Measurements from ENCODE around the gene KIAA0040.

Gene KIAA0040

DNA sequence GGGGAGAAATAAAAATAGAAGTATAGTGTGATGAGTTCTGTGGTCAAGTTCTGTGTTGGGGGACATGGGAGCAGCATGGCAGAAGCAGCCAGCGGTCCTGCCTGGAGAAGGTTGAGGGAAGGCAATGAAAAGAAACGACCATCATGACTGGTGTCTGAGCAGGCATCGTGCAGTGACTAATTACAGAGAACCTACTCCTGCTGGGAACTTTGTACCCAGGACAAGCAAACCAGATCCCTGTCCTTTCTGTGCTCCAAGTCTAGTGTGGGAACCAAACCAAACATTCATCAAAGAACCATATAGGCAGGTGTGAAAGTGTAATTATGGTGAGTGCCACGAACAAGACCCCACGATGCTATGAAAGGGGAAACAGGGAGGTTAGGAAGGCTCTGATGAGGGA, 25.8 kb downstream of the KIAA0040 start:
- H3K4me3 ChIP-seq (ENCODE audit: low read length), result no peak overlapping the region
- no peaks in the 10 kb centered on the region for H3K9me3 ChIP-seq (ENCODE audit: control insufficient read depth, low read depth, low read length)
- H3K4me1 ChIP-seq (ENCODE audit: control insufficient read depth, low read depth, low read length), result no peaks in the 10 kb centered on the region
- no peaks in the 10 kb centered on the region for H3K27me3 ChIP-seq (ENCODE audit: control insufficient read depth, insufficient read depth, low read length)
- H3K36me3 ChIP-seq (ENCODE audit: control insufficient read depth, low read depth, low read length), result no peaks in the 10 kb centered on the region
- no peak overlapping the region for H3K27ac ChIP-seq (ENCODE audit: low read length)
- no peak overlapping the region for H3K9ac ChIP-seq (ENCODE audit: low read length)

DNA sequence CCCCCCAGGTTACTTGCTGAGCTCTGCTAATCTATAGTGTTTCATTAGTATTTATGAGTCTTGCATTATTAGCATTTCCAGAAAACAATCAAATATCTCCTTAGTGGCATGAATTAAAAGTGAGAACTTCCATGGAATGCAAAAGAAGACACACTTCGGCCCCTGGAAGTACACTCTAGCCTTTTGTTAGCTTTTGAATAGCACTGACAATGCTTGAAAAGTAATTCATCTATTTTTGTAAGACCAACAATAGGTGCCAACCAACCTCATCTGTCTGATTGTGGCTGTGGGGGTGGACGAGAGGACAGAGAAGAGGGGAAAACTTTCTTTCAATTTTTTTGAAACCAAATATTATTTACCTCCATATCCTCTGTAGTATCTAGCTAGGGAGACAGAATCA, 27.8 kb downstream of the KIAA0040 start:
- Histone ChIP-seq H3K9me3 (ENCODE audit: control insufficient read depth, low read depth, low read length) (no peaks in the 10 kb centered on the region), H3K4me3 (ENCODE audit: low read length) (no peak overlapping the region), H3K36me3 (ENCODE audit: control insufficient read depth, low read depth, low read length) (no peaks in the 10 kb centered on the region), H3K4me1 (ENCODE audit: control insufficient read depth, low read depth, low read length) (no peaks in the 10 kb centered on the region), H3K27me3 (ENCODE audit: control insufficient read depth, insufficient read depth, low read length) (no peaks in the 10 kb centered on the region), H3K9ac (ENCODE audit: low read length) (no peak overlapping the region), H3K27ac (ENCODE audit: low read length) (no peak overlapping the region)

DNA sequence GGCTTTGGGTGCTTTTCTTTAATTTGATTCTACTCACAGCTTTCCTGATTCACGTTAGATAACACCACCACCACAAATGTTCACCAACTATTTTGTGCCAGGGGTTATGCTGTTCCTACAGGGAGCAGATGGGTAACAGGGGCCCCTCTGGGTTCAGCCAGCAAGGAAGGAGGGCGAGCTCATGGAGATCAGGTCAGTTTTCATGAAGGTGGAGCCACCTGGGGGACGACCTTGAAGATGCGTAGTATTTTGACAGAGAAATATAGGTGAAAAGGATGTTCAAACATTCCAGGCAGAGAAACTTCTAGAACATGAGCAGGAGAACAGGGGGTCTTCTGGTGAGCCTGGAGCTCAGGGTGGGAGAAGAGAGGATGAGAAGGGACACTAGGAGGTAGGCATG, 28.9 kb downstream of the KIAA0040 start:
- no peaks in the 10 kb centered on the region for H3K4me1 ChIP-seq (ENCODE audit: control insufficient read depth, low read depth, low read length)
- no peaks in the 10 kb centered on the region for H3K27me3 ChIP-seq (ENCODE audit: control insufficient read depth, insufficient read depth, low read length)
- H3K9me3 ChIP-seq (ENCODE audit: control insufficient read depth, low read depth, low read length), result no peaks in the 10 kb centered on the region
- H3K9ac ChIP-seq (ENCODE audit: low read length), result no peak overlapping the region
- H3K4me3 ChIP-seq (ENCODE audit: low read length), result no peak overlapping the region
- no peak overlapping the region for H3K27ac ChIP-seq (ENCODE audit: low read length)
- H3K36me3 ChIP-seq (ENCODE audit: control insufficient read depth, low read depth, low read length), result no peaks in the 10 kb centered on the region

DNA sequence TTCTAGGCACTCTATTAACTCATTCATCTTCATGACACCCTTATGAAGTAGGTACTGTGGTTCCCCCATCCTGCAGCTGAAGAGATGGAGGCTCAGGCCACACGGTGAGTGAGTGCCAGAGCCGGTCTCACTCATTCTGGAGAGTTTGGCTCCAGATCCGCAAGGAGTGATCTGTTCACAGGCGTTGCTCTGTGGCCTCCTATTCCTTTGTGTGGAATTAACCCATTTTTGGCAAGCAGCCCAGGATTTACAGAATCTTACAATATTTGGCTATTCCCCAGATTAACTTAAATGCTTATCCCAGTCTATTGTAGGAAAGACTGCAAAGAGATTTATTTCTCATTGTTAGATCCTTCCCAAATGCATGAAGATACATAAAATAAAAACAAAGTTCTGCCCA, 29.6 kb downstream of the KIAA0040 start:
- Histone ChIP-seq H3K27ac (ENCODE audit: low read length) (no peak overlapping the region), H3K27me3 (ENCODE audit: control insufficient read depth, insufficient read depth, low read length) (no peaks in the 10 kb centered on the region), H3K9me3 (ENCODE audit: control insufficient read depth, low read depth, low read length) (no peaks in the 10 kb centered on the region), H3K9ac (ENCODE audit: low read length) (no peak overlapping the region), H3K36me3 (ENCODE audit: control insufficient read depth, low read depth, low read length) (no peaks in the 10 kb centered on the region), H3K4me3 (ENCODE audit: low read length) (no peak overlapping the region), H3K4me1 (ENCODE audit: control insufficient read depth, low read depth, low read length) (no peaks in the 10 kb centered on the region)

DNA sequence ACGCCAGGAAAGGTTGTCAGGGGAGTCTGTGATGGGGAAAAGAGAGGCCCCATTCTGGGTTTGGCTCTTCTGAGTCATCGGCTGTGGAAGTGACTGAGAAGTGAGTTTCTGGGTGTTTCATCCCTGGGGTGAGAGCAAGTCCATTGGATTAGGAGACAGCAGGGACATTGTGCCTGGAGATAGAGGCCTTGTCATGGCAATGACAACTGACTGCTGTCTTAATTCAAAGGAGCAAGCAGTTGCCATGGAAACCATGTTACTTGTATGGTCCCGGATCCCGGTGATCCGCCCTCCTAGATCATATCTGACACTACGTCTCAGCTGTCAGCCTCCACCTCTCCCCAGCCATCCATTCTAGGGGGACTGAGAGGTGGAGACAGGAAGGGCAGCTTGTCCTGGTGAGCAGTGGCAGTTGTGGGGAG, 34.4 kb downstream of the KIAA0040 start:
- H3K9ac ChIP-seq (ENCODE audit: low read length), result no peak overlapping the region
- no peaks in the 10 kb centered on the region for H3K36me3 ChIP-seq (ENCODE audit: control insufficient read depth, low read depth, low read length)
- no peaks in the 10 kb centered on the region for H3K4me1 ChIP-seq (ENCODE audit: control insufficient read depth, low read depth, low read length)
- no peak overlapping the region for H3K4me3 ChIP-seq (ENCODE audit: low read length)
- H3K9me3 ChIP-seq (ENCODE audit: control insufficient read depth, low read depth, low read length), result no peaks in the 10 kb centered on the region
- H3K27ac ChIP-seq (ENCODE audit: low read length), result no peak overlapping the region
- no peaks in the 10 kb centered on the region for H3K27me3 ChIP-seq (ENCODE audit: control insufficient read depth, insufficient read depth, low read length)

DNA sequence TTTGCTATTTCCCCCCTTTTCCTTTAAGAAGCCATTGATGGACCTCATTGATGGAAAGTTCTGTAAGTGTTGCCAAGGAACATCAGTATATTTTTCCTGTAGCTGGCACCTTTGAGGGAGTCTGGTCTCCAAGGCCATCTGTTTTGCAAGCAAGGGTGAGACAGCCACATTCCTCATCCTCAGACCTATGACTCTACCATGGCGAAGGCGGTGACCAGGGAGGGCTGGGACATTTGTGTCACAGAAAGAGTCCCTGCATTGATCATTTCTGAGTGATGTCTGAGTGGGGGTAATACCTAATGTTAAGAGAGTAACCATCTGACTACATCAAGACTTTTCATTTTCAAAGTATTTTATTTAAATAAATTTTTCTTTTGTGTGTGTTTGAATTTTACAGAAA, 35.4 kb downstream of the KIAA0040 start:
- no peak overlapping the region for H3K4me3 ChIP-seq (ENCODE audit: low read length)
- H3K9me3 ChIP-seq (ENCODE audit: control insufficient read depth, low read depth, low read length), result no peaks in the 10 kb centered on the region
- H3K27ac ChIP-seq (ENCODE audit: low read length), result no peak overlapping the region
- H3K27me3 ChIP-seq (ENCODE audit: control insufficient read depth, insufficient read depth, low read length), result no peaks in the 10 kb centered on the region
- no peak overlapping the region for H3K9ac ChIP-seq (ENCODE audit: low read length)
- no peaks in the 10 kb centered on the region for H3K36me3 ChIP-seq (ENCODE audit: control insufficient read depth, low read depth, low read length)
- H3K4me1 ChIP-seq (ENCODE audit: control insufficient read depth, low read depth, low read length), result peaks cover 6% of the 10 kb centered on the region

DNA sequence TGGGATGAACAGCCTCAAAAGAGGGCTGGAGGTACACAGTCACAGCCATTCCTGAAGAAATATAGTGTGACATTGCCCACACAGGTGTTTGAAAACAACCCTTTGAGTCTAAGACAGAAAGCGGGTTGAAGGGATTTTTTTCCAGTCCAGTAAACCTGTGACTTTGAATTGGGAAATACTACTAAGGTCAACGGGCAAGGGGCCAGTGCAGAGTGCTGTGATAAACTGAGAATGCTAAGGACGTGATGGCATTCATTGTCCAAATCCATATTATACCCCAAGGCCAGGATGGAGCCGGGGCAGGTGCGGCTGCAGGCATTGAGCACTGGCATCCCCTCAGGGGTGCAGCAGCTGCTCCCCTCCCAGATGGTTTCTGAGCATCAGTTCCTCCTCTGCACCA, 36.6 kb downstream of the KIAA0040 start:
- H3K4me1 ChIP-seq (ENCODE audit: control insufficient read depth, low read depth, low read length), result peaks cover 12% of the 10 kb centered on the region
- H3K27ac ChIP-seq (ENCODE audit: low read length), result no peak overlapping the region
- no peak overlapping the region for H3K9ac ChIP-seq (ENCODE audit: low read length)
- H3K9me3 ChIP-seq (ENCODE audit: control insufficient read depth, low read depth, low read length), result no peaks in the 10 kb centered on the region
- peaks cover 9% of the 10 kb centered on the region for H3K27me3 ChIP-seq (ENCODE audit: control insufficient read depth, insufficient read depth, low read length)
- no peaks in the 10 kb centered on the region for H3K36me3 ChIP-seq (ENCODE audit: control insufficient read depth, low read depth, low read length)
- no peak overlapping the region for H3K4me3 ChIP-seq (ENCODE audit: low read length)

DNA sequence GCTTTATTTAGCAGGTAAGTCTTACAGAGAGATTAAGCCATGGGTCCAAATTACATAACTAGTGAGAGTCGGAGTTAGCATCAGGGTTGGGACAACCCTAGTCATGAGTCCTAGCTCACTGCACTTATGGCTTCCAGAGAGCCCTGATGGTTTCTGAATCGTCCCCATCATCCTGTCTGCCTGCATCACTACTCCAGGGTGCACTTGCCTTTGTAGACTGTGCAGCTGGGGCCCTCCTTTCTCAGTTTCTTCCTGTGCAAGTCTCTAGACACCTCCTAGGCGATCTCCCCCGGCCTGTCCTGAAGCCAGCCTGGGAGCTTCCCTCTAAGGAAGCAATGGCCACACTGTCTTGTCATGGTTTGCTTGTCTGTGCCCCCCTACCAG, 37.1 kb downstream of the KIAA0040 start:
- Histone ChIP-seq H3K36me3 (ENCODE audit: control insufficient read depth, low read depth, low read length) (no peaks in the 10 kb centered on the region), H3K9ac (ENCODE audit: low read length) (no peak overlapping the region), H3K9me3 (ENCODE audit: control insufficient read depth, low read depth, low read length) (no peaks in the 10 kb centered on the region), H3K4me3 (ENCODE audit: low read length) (no peak overlapping the region), H3K27ac (ENCODE audit: low read length) (no peak overlapping the region), H3K4me1 (ENCODE audit: control insufficient read depth, low read depth, low read length) (peaks cover 12% of the 10 kb centered on the region), H3K27me3 (ENCODE audit: control insufficient read depth, insufficient read depth, low read length) (peaks cover 10% of the 10 kb centered on the region)

DNA sequence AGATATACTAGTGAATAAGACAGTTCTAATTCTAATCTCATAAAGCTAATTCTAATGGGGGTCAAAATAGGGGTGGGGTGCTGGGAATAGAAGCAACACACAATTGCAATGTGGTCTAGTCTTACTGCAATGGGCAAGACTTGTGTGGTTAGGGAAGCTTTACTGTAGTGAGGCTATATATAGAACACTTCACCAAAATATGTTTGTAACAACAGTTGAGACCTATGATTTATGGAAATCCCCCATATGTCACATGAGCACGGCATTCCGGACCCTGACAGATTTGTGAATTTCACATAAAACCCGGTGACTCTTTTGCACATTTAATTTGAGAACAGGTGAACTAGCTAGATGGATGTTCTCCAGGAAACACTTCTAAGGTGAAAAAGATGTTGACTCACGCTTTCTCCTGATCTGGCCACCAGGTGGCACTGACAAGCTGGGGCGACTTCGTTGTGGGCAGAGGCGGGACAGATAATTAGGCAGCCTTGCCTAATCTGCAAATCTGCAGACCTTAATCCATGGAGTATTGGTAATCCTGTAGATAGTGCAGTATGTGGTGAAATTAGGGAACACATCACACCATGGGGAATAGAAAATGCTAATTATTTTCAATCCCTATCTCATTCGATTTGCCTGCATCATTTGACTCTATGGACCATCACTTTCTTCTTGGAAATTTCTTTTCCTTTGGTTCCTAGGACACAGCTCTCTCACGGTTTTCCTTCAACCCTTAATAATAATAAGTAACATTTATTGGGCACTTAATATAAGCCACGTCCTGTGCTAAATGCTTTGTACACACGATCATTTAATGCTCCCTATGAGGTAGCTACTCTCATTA, 37.7 kb downstream of the KIAA0040 start:
- Histone ChIP-seq H3K4me3 (ENCODE audit: low read length) (no peak overlapping the region), H3K9me3 (ENCODE audit: control insufficient read depth, low read depth, low read length) (no peaks in the 10 kb centered on the region), H3K27ac (ENCODE audit: low read length) (no peak overlapping the region), H3K27me3 (ENCODE audit: control insufficient read depth, insufficient read depth, low read length) (peaks cover 10% of the 10 kb centered on the region), H3K36me3 (ENCODE audit: control insufficient read depth, low read depth, low read length) (no peaks in the 10 kb centered on the region), H3K4me1 (ENCODE audit: control insufficient read depth, low read depth, low read length) (peaks cover 12% of the 10 kb centered on the region), H3K9ac (ENCODE audit: low read length) (no peak overlapping the region)

DNA sequence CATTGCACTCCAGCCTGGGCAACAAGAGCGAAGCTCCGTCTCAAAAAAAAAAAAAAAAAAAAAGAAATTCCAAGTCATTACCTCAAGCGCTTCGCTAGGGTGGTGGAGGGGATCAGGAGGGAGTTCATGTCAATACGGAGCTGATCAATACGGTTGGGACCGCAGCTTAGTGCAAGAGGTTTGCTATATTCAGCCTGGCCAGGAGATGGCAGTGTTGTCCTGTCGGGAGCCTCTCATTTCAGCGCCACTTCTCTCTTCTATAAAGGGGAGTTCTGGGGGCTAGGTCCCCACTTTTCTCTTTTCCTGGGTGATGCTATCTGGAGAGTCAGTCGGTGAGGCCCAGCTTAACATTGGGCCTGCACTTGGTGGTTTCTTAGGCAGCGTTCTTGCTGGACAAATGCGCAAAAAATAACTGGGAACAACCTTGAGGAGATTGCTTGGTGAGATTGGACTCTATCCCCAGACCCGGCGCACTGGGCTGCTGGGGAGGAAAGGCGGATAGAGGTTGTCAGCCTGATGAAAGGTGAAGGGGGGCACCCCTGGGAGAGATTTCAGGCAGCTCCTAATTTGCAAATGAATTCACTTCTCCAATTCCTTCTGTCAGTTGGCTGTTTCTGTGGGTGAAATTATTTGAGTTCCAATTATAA, 40.4 kb downstream of the KIAA0040 start:
- Histone ChIP-seq H3K4me1 (ENCODE audit: control insufficient read depth, low read depth, low read length) (peaks cover 14% of the 10 kb centered on the region), H3K27ac (ENCODE audit: low read length) (no peak overlapping the region), H3K4me3 (ENCODE audit: low read length) (peak overlapping the region; percentile 54), H3K9me3 (ENCODE audit: control insufficient read depth, low read depth, low read length) (no peaks in the 10 kb centered on the region), H3K36me3 (ENCODE audit: control insufficient read depth, low read depth, low read length) (no peaks in the 10 kb centered on the region), H3K9ac (ENCODE audit: low read length) (no peak overlapping the region), H3K27me3 (ENCODE audit: control insufficient read depth, insufficient read depth, low read length) (peaks cover 10% of the 10 kb centered on the region)

DNA sequence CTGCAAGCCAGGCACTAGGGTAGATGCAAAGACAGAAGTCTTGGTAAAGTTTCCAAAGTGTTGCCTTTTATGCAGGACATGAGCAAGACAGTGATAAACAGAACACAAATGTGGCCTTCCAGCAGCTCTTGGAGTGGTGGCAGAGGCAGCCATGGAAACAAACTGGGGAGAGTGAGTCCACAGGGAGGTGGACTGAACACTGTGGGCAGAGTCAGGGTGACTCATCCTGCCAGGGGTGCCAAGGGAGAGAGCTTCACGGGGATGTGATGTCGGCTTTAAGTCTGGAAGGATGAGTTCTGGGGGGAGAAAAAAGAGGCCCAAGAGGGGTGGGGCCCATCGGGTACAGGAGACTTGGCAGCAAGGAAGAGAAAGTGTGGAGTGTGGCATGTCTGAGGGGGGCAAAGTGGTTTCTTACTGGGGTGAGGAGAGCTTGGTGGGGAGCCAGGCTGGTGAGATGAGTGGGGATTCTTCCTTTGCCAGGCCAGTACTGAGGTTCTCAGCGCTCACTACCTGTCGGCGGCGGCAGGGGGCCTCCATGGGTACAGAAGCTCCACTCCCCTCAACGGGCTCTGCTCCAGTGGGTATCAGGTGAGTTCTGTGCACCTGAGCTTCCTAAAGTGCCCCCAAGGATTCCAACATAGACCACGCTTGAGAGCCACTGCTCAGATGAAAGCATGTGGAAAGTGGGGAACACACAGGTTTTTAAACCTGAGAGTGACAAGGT, 41.8 kb downstream of the KIAA0040 start:
- no peak overlapping the region for H3K27ac ChIP-seq (ENCODE audit: low read length)
- H3K9ac ChIP-seq (ENCODE audit: low read length), result no peak overlapping the region
- peaks cover 17% of the 10 kb centered on the region for H3K4me1 ChIP-seq (ENCODE audit: control insufficient read depth, low read depth, low read length)
- H3K27me3 ChIP-seq (ENCODE audit: control insufficient read depth, insufficient read depth, low read length), result peaks cover 10% of the 10 kb centered on the region
- no peaks in the 10 kb centered on the region for H3K9me3 ChIP-seq (ENCODE audit: control insufficient read depth, low read depth, low read length)
- H3K36me3 ChIP-seq (ENCODE audit: control insufficient read depth, low read depth, low read length), result no peaks in the 10 kb centered on the region
- H3K4me3 ChIP-seq (ENCODE audit: low read length), result no peak overlapping the region
